HepG2 (cell line): ENCODE data around the gene UNKL. TPM values are rescaled to one million over a fixed set of nuclear protein-coding genes. Genes with fewer than 3 reads are reported as not detected.

Experiments
- ASH2L ChIP-seq: fragments of 300-600, 200-600 bp; sonication (generic); IDR thresholded peaks from 2 replicates; pipeline ENCODE4 v1.7.0; 2017; ENCODE audit warnings: low read depth, mild to moderate bottlenecking, moderate library complexity, mixed read lengths, low read length; ENCODE audit not compliant: insufficient read length
- EHMT2 ChIP-seq: fragments of 200-600 bp; sonication (generic); IDR thresholded peaks from 2 replicates; pipeline ENCODE4 v1.7.0; 2017; ENCODE audit warnings: antibody characterized with exemption, low read depth, low read length, borderline replicate concordance
- FOXM1 ChIP-seq: sonication (generic); formaldehyde crosslinking; IDR thresholded peaks from 2 replicates; pipeline ENCODE4 v1.5.0; 2020; ENCODE audit warnings: missing genetic modification reagents
- GPN1 ChIP-seq: sonication (generic); formaldehyde crosslinking; IDR thresholded peaks from 2 replicates; pipeline ENCODE4 v1.5.1; 2020; ENCODE audit warnings: missing genetic modification reagents, borderline replicate concordance
- HDAC2 ChIP-seq: sonication (generic); formaldehyde crosslinking; IDR thresholded peaks from 2 replicates; pipeline ENCODE4 v1.4.0; 2020; ENCODE audit warnings: missing genetic modification reagents
- ISL2 ChIP-seq: sonication (generic); formaldehyde crosslinking; IDR thresholded peaks from 2 replicates; pipeline ENCODE4 v1.5.0; 2020; ENCODE audit warnings: missing genetic modification reagents
- KDM5A ChIP-seq: fragments of 200-600 bp; sonication (generic); IDR thresholded peaks from 2 replicates; pipeline ENCODE4 v1.7.0; 2018; ENCODE audit warnings: antibody characterized with exemption, mild to moderate bottlenecking, low read length, borderline replicate concordance
- MIER3 ChIP-seq: IDR thresholded peaks from 2 replicates; pipeline ENCODE4 v1.6.1; 2016; ENCODE audit warnings: missing compliant biosample characterization, borderline replicate concordance
- MLLT10 ChIP-seq: sonication (generic); formaldehyde crosslinking; IDR thresholded peaks from 2 replicates; pipeline ENCODE4 v1.4.0; 2020; ENCODE audit warnings: missing genetic modification reagents
- NBN ChIP-seq: fragments of 450-650 bp; conservative IDR thresholded peaks from 2 replicates; pipeline ENCODE4 v1.6.1; 2017
- PRPF4 ChIP-seq: fragments of 200-400 bp; formaldehyde crosslinking; IDR thresholded peaks from 2 replicates; pipeline ENCODE4 v1.6.1; 2016; ENCODE audit warnings: low read length, low read depth; ENCODE audit not compliant: poor library complexity, severe bottlenecking
- RXRB ChIP-seq: IDR thresholded peaks from 2 replicates; pipeline ENCODE4 v1.6.1; 2016; ENCODE audit warnings: borderline replicate concordance, missing genetic modification reagents, missing compliant biosample characterization
- TAF1 ChIP-seq: sonication (generic); formaldehyde crosslinking; IDR thresholded peaks from 2 replicates; pipeline ENCODE4 v1.4.0; 2020; ENCODE audit warnings: missing genetic modification reagents
- YY1 ChIP-seq: IDR thresholded peaks from 2 replicates; pipeline ENCODE4 v1.6.1; 2011; ENCODE audit warnings: low read length, low read depth, moderate library complexity, mild to moderate bottlenecking; ENCODE audit not compliant: insufficient read depth, insufficient replicate concordance
- ZFP82 ChIP-seq: sonication (generic); formaldehyde crosslinking; IDR thresholded peaks from 2 replicates; pipeline ENCODE4 v1.5.1; 2020; ENCODE audit warnings: mild to moderate bottlenecking, missing genetic modification reagents, borderline replicate concordance
- ZNF234 ChIP-seq: sonication (generic); formaldehyde crosslinking; conservative IDR thresholded peaks from 2 replicates; pipeline ENCODE4 v1.5.1; 2020; ENCODE audit warnings: mild to moderate bottlenecking, missing genetic modification reagents
- polyA plus RNA-seq, 8 experiments: library from polyadenylated mRNA; depleted of rRNA in 3 of 8; stranded (reverse) in 7 of 8; unstranded in 1 of 8; fragments of >200 nt; fragmentation: Illumina TruSeq in 4 of 8; extraction: Trizol in 4 of 8; gene quantifications; 2 replicates each; pipeline versions ENCODE4 v1.2.1 to v1.2.3, GENCODE V29; 2011 to 2016; ENCODE audit warnings: low read depth in 4 of 8, missing spikeins in 1 of 8, mixed read lengths in 1 of 8; ENCODE audit not compliant: insufficient read depth in 1 of 8
- total RNA-seq, 5 experiments: library from RNA; depleted of rRNA; stranded (reverse); fragments of >200 nt; fragmentation: Illumina TruSeq; extraction: Trizol; gene quantifications; 2 replicates each; pipeline ENCODE4 v1.2.3, GENCODE V29; 2016; ENCODE audit warnings: low read depth in 1 of 5
- TF ChIP-seq, protein P1 (sequence below): sonication (generic); formaldehyde crosslinking; IDR thresholded peaks from 2 replicates; pipeline ENCODE4 v1.5.0; 2020; ENCODE audit warnings: mild to moderate bottlenecking, missing genetic modification reagents, borderline replicate concordance
- TF ChIP-seq, protein P2 (sequence below): sonication (generic); formaldehyde crosslinking; IDR thresholded peaks from 2 replicates; pipeline ENCODE4 v1.8.1; 2023; ENCODE audit warnings: mild to moderate bottlenecking, missing genetic modification reagents
- TF ChIP-seq, protein P3 (sequence below): sonication (generic); formaldehyde crosslinking; IDR thresholded peaks from 2 replicates; pipeline ENCODE4 v1.4.0; 2020; ENCODE audit warnings: missing genetic modification reagents, borderline replicate concordance
- TF ChIP-seq, protein P4 (sequence below): sonication (generic); formaldehyde crosslinking; IDR thresholded peaks from 2 replicates; pipeline ENCODE4 v1.4.0; 2020; ENCODE audit warnings: missing genetic modification reagents, borderline replicate concordance

Gene UNKL
- total and polyA plus RNA-seq, 2 of the 13 experiments (the other 11 are each of a cell fraction or from before 2014, with no cell fraction given) = 10.4 to 17.6 TPM

DNA sequence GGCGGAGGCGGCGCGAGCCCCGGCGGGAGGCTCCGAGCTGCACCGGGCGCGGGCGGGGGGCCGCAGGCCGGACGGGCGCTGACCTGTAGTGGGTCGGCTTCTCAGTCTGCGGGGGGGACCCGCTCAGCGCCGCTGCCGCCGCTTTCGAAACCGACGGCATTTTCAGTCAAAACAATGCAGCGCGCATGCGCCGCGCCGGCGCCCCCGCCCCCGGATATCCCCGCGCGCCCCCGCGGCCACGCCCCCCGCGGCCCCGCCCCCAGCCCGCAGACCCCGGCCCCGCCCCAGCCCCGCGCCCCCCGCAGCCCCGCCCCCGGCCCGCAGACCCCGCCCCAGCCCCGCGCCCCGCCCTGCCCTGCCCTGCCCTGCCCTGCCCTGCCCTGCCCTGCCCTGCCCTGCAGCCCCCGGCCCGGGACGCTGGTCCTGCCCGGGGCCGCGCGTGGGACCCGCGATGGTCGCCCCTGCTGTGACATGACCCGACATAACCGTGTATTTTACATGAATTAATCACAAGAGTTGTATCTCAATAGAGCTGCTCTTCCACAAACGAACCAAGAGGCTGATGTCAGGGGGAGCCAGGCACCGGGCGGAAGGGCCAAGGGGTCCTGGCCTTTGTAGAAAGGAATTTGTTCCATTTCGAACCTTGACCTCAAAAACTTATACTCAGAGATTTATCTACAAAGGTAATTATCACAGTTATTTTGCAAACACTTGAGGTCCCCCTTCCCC lies at the start of gene UNKL (continued):
- TF ChIP-seq, protein P1, sequence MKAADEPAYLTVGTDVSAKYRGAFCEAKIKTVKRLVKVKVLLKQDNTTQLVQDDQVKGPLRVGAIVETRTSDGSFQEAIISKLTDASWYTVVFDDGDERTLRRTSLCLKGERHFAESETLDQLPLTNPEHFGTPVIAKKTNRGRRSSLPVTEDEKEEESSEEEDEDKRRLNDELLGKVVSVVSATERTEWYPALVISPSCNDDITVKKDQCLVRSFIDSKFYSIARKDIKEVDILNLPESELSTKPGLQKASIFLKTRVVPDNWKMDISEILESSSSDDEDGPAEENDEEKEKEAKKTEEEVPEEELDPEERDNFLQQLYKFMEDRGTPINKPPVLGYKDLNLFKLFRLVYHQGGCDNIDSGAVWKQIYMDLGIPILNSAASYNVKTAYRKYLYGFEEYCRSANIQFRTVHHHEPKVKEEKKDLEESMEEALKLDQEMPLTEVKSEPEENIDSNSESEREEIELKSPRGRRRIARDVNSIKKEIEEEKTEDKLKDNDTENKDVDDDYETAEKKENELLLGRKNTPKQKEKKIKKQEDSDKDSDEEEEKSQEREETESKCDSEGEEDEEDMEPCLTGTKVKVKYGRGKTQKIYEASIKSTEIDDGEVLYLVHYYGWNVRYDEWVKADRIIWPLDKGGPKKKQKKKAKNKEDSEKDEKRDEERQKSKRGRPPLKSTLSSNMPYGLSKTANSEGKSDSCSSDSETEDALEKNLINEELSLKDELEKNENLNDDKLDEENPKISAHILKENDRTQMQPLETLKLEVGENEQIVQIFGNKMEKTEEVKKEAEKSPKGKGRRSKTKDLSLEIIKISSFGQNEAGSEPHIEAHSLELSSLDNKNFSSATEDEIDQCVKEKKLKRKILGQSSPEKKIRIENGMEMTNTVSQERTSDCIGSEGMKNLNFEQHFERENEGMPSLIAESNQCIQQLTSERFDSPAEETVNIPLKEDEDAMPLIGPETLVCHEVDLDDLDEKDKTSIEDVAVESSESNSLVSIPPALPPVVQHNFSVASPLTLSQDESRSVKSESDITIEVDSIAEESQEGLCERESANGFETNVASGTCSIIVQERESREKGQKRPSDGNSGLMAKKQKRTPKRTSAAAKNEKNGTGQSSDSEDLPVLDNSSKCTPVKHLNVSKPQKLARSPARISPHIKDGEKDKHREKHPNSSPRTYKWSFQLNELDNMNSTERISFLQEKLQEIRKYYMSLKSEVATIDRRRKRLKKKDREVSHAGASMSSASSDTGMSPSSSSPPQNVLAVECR (CRISPR knock-in tag) = no peak; the same call in 1 of the 2 replicates
- TF ChIP-seq MIER3 (CRISPR knock-in tag) (no peak), MLLT10 (CRISPR knock-in tag) (no peak), GPN1 (CRISPR knock-in tag) (no peak), YY1 (peak; percentile 10), PRPF4 (no peak), HDAC2 (CRISPR knock-in tag) (no peak), ZFP82 (CRISPR knock-in tag) (no peak), ZNF234 (no peak), EHMT2 (no peak), NBN (no peak), TAF1 (CRISPR knock-in tag) (no peak), FOXM1 (CRISPR knock-in tag) (no peak), KDM5A (no peak), ASH2L (no peak), RXRB (CRISPR knock-in tag) (peak; percentile 32; the same call in 1 of the 2 replicates), ISL2 (CRISPR knock-in tag) (no peak)
- TF ChIP-seq, protein P2, sequence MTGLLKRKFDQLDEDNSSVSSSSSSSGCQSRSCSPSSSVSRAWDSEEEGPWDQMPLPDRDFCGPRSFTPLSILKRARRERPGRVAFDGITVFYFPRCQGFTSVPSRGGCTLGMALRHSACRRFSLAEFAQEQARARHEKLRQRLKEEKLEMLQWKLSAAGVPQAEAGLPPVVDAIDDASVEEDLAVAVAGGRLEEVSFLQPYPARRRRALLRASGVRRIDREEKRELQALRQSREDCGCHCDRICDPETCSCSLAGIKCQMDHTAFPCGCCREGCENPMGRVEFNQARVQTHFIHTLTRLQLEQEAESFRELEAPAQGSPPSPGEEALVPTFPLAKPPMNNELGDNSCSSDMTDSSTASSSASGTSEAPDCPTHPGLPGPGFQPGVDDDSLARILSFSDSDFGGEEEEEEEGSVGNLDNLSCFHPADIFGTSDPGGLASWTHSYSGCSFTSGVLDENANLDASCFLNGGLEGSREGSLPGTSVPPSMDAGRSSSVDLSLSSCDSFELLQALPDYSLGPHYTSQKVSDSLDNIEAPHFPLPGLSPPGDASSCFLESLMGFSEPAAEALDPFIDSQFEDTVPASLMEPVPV = no peak
- TF ChIP-seq, protein P3, sequence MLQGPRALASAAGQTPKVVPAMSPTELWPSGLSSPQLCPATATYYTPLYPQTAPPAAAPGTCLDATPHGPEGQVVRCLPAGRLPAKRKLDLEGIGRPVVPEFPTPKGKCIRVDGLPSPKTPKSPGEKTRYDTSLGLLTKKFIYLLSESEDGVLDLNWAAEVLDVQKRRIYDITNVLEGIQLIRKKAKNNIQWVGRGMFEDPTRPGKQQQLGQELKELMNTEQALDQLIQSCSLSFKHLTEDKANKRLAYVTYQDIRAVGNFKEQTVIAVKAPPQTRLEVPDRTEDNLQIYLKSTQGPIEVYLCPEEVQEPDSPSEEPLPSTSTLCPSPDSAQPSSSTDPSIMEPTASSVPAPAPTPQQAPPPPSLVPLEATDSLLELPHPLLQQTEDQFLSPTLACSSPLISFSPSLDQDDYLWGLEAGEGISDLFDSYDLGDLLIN (CRISPR knock-in tag) = no peak
- TF ChIP-seq, protein P4, sequence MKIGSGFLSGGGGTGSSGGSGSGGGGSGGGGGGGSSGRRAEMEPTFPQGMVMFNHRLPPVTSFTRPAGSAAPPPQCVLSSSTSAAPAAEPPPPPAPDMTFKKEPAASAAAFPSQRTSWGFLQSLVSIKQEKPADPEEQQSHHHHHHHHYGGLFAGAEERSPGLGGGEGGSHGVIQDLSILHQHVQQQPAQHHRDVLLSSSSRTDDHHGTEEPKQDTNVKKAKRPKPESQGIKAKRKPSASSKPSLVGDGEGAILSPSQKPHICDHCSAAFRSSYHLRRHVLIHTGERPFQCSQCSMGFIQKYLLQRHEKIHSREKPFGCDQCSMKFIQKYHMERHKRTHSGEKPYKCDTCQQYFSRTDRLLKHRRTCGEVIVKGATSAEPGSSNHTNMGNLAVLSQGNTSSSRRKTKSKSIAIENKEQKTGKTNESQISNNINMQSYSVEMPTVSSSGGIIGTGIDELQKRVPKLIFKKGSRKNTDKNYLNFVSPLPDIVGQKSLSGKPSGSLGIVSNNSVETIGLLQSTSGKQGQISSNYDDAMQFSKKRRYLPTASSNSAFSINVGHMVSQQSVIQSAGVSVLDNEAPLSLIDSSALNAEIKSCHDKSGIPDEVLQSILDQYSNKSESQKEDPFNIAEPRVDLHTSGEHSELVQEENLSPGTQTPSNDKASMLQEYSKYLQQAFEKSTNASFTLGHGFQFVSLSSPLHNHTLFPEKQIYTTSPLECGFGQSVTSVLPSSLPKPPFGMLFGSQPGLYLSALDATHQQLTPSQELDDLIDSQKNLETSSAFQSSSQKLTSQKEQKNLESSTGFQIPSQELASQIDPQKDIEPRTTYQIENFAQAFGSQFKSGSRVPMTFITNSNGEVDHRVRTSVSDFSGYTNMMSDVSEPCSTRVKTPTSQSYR (CRISPR knock-in tag) = peak; percentile 36; the same call in 1 of the 2 replicates
